Measurements from ENCODE around the gene NFATC2. TPM values are rescaled to one million over a fixed set of nuclear protein-coding genes. Genes with fewer than 3 reads are reported as not detected.

Gene NFATC2
- total and polyA plus RNA-seq, 2 of the 8 experiments (the other 6 are each of a cell fraction or from before 2014, with no cell fraction given): 0.27 to 0.91 TPM

DNA sequence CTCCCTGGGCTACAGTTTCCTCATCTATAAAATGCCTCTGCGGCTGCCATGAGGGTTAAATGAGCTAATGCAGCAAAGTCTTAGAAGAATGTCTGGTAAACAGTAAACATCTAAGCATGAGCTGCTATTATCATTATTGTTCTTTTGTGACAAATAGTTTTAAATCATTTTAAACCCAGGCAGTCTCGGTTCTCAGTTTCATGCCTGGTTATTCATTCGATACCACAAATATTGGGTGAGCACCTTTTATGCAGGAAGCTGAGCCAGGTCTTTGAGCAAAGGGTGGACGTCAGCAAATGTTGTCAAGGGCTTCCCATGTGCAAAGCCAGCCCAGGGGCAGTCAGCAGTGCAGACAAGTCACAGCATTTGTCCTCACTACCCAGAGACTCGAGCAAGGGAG lies 128.7 kb downstream of the NFATC2 start:
- ChIA-PET POLR2A (ENCODE audit: partially characterized antibody) (no interaction called here), CTCF (ENCODE audit: partially characterized antibody) (interaction anchor here (1.0 to 3.2 kb wide), 7 partner anchors 10 to 426 kb away, joined by 3 to 7 read pairs (median 3); no protein-coding TSS in a partner anchor)
- H3K23me2 ChIP-seq (ENCODE audit: low read depth, low read length): no peaks in the 10 kb centered on the region
- H2BK15ac ChIP-seq (ENCODE audit: low read length): no peak overlapping the region
- no peak overlapping the region for H3K23ac ChIP-seq (ENCODE audit: insufficient read length)
- H3K27me3 ChIP-seq (replicated peaks in 1 of 4; ENCODE audit: control insufficient read depth in 3 of 4, extremely low read depth in 1 of 4, insufficient read depth in 3 of 4, low read length in 3 of 4): no peaks in the 10 kb centered on the region
- no peak overlapping the region for H4K5ac ChIP-seq (ENCODE audit: insufficient read length, low read depth, low read length)
- no peaks in the 10 kb centered on the region for H3K79me1 ChIP-seq (ENCODE audit: low read depth, low read length)
- no peak overlapping the region for H3K4me3 ChIP-seq (ENCODE audit: extremely low read depth in 1 of 4, insufficient read depth in 2 of 4, low read depth in 3 of 4, low read length in 4 of 4)
- H4K20me1 ChIP-seq (replicated peaks in 1 of 2; ENCODE audit: control insufficient read depth in 1 of 2, insufficient read depth in 2 of 2, low read length in 2 of 2): no peaks in the 10 kb centered on the region
- H2AK5ac ChIP-seq (ENCODE audit: low read depth, low read length): no peak overlapping the region
- H2AFZ ChIP-seq (ENCODE audit: low read length): no peak overlapping the region
- TF ChIP-seq KDM5A (IDR thresholded peaks at IDR 0.05; ENCODE audit: low read length) (no peak), CTCF (IDR thresholded peaks at IDR 0.05; ENCODE audit: control extremely low read depth in 1 of 3, insufficient read depth in 1 of 3, low read depth in 1 of 3, low read length in 3 of 3) (no peak), TEAD4 (IDR thresholded peaks at IDR 0.05; ENCODE audit: low read depth, low read length) (no peak), TBP (IDR thresholded peaks at IDR 0.05; ENCODE audit: low read depth, low read length) (no peak)
- H3K79me2 ChIP-seq (ENCODE audit: control insufficient read depth in 1 of 2, insufficient read depth in 2 of 2, low read length in 2 of 2): no peaks in the 10 kb centered on the region
- H2BK20ac ChIP-seq (ENCODE audit: low read length): no peak overlapping the region
- H2BK5ac ChIP-seq (ENCODE audit: low read depth, low read length): no peak overlapping the region
- H3K56ac ChIP-seq (replicated peaks; ENCODE audit: insufficient read length, low read depth, low read length): no peak overlapping the region
- H3K36me3 ChIP-seq (ENCODE audit: control insufficient read depth in 2 of 4, insufficient read depth in 4 of 4, low read length in 3 of 4): no peaks in the 10 kb centered on the region
- no peak overlapping the region for H4K91ac ChIP-seq (replicated peaks; ENCODE audit: insufficient read length, low read length)
- FAIRE-seq (no peak), DNase-seq (ENCODE audit: low read depth in 1 of 2, low spot score in 2 of 2) (no peak)
- no peak overlapping the region for H3K27ac ChIP-seq (ENCODE audit: low read depth, low read length)
- no peaks in the 10 kb centered on the region for H3K9me3 ChIP-seq (ENCODE audit: insufficient read depth in 2 of 2, low read depth in 1 of 2, low read length in 1 of 2)
- 95% methylated on average over 5 of the region's 5 CpGs; no CpG with 5 or more reads in 1 of the 2 experiments for WGBS, 2 experiments (ENCODE audit: extremely low coverage in 1 of 2, insufficient coverage in 1 of 2, insufficient read length in 1 of 2, insufficient replicate concordance in 2 of 2, low coverage in 1 of 2, low lambda C conversion rate in 2 of 2, missing lambda C conversion rate in 1 of 2)
- H3K14ac ChIP-seq (ENCODE audit: insufficient read length): no peak overlapping the region
- peaks cover 3 to 12% (median 9%) of the 10 kb centered on the region in 4 experiments for H3K4me1 ChIP-seq (replicated peaks in 1 of 4; ENCODE audit: control insufficient read depth in 3 of 4, insufficient read depth in 4 of 4, low read length in 3 of 4)
- H2BK120ac ChIP-seq (replicated peaks; ENCODE audit: low read depth, low read length): no peak overlapping the region
- H3K18ac ChIP-seq (ENCODE audit: extremely low read depth, low read length): no peak overlapping the region
- H4K8ac ChIP-seq (ENCODE audit: extremely low read depth, insufficient read depth, low read length): no peak overlapping the region
- no peak overlapping the region for H3K4ac ChIP-seq (replicated peaks; ENCODE audit: insufficient read length, low read depth, low read length)
- H3K4me2 ChIP-seq (ENCODE audit: insufficient read depth in 1 of 2, low read depth in 2 of 2, low read length in 2 of 2): no peak overlapping the region
- no peak overlapping the region for H3K9ac ChIP-seq (replicated peaks in 1 of 4; ENCODE audit: extremely low read depth in 1 of 4, low read depth in 3 of 4, low read length in 3 of 4)
- no peak overlapping the region for H2BK12ac ChIP-seq (ENCODE audit: low read depth, low read length)
